Stomach (tissue), 4 donors: Measurements from ENCODE around the gene PKNOX2.

Source experiments
- EP300 ChIP-seq: sonication (generic); formaldehyde crosslinking; IDR thresholded peaks from one replicate; pipeline ENCODE4 v1.6.1; 2017; ENCODE audit warnings: antibody characterized with exemption
- POLR2A ChIP-seq, 4 donors: fragments of 450-650 bp; IDR thresholded peaks; one replicate each; pipeline ENCODE4 v1.6.1; 2016; ENCODE audit warnings: antibody characterized with exemption in 4 of 4, control low read depth in 2 of 4, mild to moderate bottlenecking in 1 of 4, moderate library complexity in 1 of 4
- POLR2AphosphoS5 ChIP-seq, 3 donors: sonication (generic); formaldehyde crosslinking; IDR thresholded peaks; one replicate each; pipeline ENCODE4 v1.6.1; 2016; ENCODE audit warnings: antibody characterized with exemption in 3 of 3
- TF ChIP-seq, protein P1 (sequence below), 7 experiments: fragments of 450-650 bp in 4 of 7; fragments of 200-600 bp in 3 of 7; sonication (generic) in 3 of 7; IDR thresholded peaks; one replicate each; pipeline ENCODE4 v1.5.1; 2016 to 2019; ENCODE audit warnings: antibody characterized with exemption in 7 of 7, control low read depth in 2 of 7, mild to moderate bottlenecking in 1 of 7

DNA sequence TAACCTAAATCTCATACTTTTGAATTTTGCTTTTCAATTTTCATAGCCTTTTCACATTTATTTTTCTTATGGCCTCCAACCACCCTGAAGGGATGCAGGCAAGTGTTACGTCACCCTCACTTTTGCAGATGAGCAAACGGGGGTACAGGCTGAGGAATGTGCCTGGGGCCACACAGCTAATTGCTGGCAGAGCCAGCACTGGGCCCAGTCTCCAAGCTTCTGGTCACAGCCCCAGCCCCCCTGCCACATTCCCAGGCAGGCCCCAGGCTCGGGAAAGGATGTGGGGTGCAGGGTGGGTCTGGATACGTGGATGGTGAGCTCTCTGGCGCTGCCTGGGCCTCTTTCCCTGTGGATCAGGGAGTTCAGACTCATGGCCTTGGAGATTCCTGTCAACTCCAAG, 138.6 kb downstream of the PKNOX2 start:
- TF ChIP-seq POLR2A (IDR thresholded peaks at IDR 0.05) (no peak), POLR2AphosphoS5 (IDR thresholded peaks at IDR 0.05) (no peak), EP300 (no peak)
- TF ChIP-seq, protein P1, sequence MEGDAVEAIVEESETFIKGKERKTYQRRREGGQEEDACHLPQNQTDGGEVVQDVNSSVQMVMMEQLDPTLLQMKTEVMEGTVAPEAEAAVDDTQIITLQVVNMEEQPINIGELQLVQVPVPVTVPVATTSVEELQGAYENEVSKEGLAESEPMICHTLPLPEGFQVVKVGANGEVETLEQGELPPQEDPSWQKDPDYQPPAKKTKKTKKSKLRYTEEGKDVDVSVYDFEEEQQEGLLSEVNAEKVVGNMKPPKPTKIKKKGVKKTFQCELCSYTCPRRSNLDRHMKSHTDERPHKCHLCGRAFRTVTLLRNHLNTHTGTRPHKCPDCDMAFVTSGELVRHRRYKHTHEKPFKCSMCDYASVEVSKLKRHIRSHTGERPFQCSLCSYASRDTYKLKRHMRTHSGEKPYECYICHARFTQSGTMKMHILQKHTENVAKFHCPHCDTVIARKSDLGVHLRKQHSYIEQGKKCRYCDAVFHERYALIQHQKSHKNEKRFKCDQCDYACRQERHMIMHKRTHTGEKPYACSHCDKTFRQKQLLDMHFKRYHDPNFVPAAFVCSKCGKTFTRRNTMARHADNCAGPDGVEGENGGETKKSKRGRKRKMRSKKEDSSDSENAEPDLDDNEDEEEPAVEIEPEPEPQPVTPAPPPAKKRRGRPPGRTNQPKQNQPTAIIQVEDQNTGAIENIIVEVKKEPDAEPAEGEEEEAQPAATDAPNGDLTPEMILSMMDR (IDR thresholded peaks at IDR 0.05) = no peak
